NK-92 treated with Interleukin-12 subunit alpha and Interleukin-12 subunit beta, amount 100 ng/mL, for 24 hours (cell line): ENCODE data around the gene ZNF292.
"Not testable (repeated sequence)": the region's sequence is repeated elsewhere in the genome, so short reads cannot be mapped to it uniquely, and the experiment has no call there.

ENCODE experiments used
- DNase-seq: peaks from one replicate; lab custom pipeline; 2025; lab: John Stamatoyannopoulos, UW

The ZNF292 gene

GRCh38 chr6:87164004-87164403 is 8.6 kb downstream of the ZNF292 start:
- DNase-seq: no peak

- DNase-seq: no peak
These were observed 9.1 kb downstream of the ZNF292 start for GRCh38 chr6:87164506-87164905.

GRCh38 chr6:87165185-87165584 is 9.8 kb downstream of the ZNF292 start:
- no peak for DNase-seq

- DNase-seq: no peak
These were observed 16.7 kb downstream of the ZNF292 start for GRCh38 chr6:87171938-87172633.

- DNase-seq: no peak
These were observed 18.8 kb downstream of the ZNF292 start for GRCh38 chr6:87174078-87174579.

GRCh38 chr6:87176493-87176892 is 21.1 kb downstream of the ZNF292 start:
- DNase-seq: no peak

GRCh38 chr6:87180105-87180728 is 24.9 kb downstream of the ZNF292 start:
- DNase-seq: no peak

- no peak for DNase-seq
These were observed 26.5 kb downstream of the ZNF292 start for GRCh38 chr6:87181903-87182302.

GRCh38 chr6:87182321-87182720 is 27.0 kb downstream of the ZNF292 start:
- no peak for DNase-seq

GRCh38 chr6:87182940-87183339 is 27.6 kb downstream of the ZNF292 start:
- DNase-seq: no peak

- no peak for DNase-seq
These were observed 28.3 kb downstream of the ZNF292 start for GRCh38 chr6:87183687-87184086.

- no peak for DNase-seq
These were observed 29.4 kb downstream of the ZNF292 start for GRCh38 chr6:87184762-87185250.

GRCh38 chr6:87196275-87196842 is 41.0 kb downstream of the ZNF292 start:
- no peak for DNase-seq

GRCh38 chr6:87197547-87197946 is 42.2 kb downstream of the ZNF292 start:
- DNase-seq: no peak

GRCh38 chr6:87198022-87198810 is 42.9 kb downstream of the ZNF292 start:
- not testable (repeated sequence) for DNase-seq

GRCh38 chr6:87199787-87200186 is 44.4 kb downstream of the ZNF292 start:
- no peak for DNase-seq

GRCh38 chr6:87200469-87201175 is 45.3 kb downstream of the ZNF292 start:
- DNase-seq: no peak

GRCh38 chr6:87203448-87204023 is 48.2 kb downstream of the ZNF292 start:
- DNase-seq: no peak

GRCh38 chr6:87209812-87210211 is 54.4 kb downstream of the ZNF292 start:
- DNase-seq: no peak

- DNase-seq: no peak
These were observed 55.6 kb downstream of the ZNF292 start for GRCh38 chr6:87210979-87211378.

- DNase-seq: no peak
These were observed 57.2 kb downstream of the ZNF292 start for GRCh38 chr6:87212596-87212995.
